ENCODE data around the gene CREB3L1.

DNA sequence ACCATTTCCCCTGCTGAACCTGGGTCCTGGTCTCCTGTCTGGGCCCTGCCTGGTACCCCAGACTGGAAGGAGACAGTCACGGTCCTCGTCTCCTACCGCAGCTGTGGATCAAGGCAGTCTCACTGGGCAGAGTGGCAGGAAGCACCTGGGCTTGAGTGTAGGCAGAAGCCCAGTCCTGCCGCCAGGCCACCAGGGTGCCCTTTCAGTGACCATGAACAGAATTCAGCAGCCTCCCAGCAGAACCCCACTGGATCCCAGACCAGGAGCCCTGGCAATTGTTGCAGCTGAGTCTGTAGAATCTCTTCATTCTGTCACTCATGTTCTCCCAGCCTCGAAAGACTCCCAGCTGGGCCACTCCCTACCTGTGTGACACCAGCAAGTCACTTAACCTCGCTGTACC, 25.5 kb upstream of the CREB3L1 start:
- TF ChIP-seq, protein P1, sequence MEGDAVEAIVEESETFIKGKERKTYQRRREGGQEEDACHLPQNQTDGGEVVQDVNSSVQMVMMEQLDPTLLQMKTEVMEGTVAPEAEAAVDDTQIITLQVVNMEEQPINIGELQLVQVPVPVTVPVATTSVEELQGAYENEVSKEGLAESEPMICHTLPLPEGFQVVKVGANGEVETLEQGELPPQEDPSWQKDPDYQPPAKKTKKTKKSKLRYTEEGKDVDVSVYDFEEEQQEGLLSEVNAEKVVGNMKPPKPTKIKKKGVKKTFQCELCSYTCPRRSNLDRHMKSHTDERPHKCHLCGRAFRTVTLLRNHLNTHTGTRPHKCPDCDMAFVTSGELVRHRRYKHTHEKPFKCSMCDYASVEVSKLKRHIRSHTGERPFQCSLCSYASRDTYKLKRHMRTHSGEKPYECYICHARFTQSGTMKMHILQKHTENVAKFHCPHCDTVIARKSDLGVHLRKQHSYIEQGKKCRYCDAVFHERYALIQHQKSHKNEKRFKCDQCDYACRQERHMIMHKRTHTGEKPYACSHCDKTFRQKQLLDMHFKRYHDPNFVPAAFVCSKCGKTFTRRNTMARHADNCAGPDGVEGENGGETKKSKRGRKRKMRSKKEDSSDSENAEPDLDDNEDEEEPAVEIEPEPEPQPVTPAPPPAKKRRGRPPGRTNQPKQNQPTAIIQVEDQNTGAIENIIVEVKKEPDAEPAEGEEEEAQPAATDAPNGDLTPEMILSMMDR (IDR thresholded peaks at IDR 0.05), result no peak
- TF ChIP-seq ZFX (IDR thresholded peaks at IDR 0.05; ENCODE audit: borderline replicate concordance), result no peak

Measured in 22Rv1 (cell line).